GM21737 (cell line): ENCODE measurements around the gene OR9A2.

Experiments
- ATAC-seq: cut with Tn5 transposase; IDR thresholded peaks from one replicate; pipeline ENCODE4 v1.9.1; 2021; ENCODE audit warnings: mild to moderate bottlenecking, moderate library complexity; ENCODE audit not compliant: unreplicated experiment

OR9A2 gene

GRCh38 chr7:143023047-143023446 is 3.9 kb downstream of the OR9A2 start:
- no peak for ATAC-seq

GRCh38 chr7:143018931-143019330 is 8.0 kb downstream of the OR9A2 start:
- ATAC-seq: no peak

GRCh38 chr7:143016996-143017395 is 9.9 kb downstream of the OR9A2 start:
- no peak for ATAC-seq

GRCh38 chr7:143015926-143016490 is 10.9 kb downstream of the OR9A2 start:
- ATAC-seq: no peak

- ATAC-seq: peak; percentile 90
Observed at GRCh38 chr7:143015084-143015483, 11.8 kb downstream of the OR9A2 start.

GRCh38 chr7:143013893-143014292 is 13.0 kb downstream of the OR9A2 start:
- no peak for ATAC-seq

GRCh38 chr7:143013473-143013872 is 13.5 kb downstream of the OR9A2 start:
- no peak for ATAC-seq

GRCh38 chr7:143012409-143012808 is 14.5 kb downstream of the OR9A2 start:
- no peak for ATAC-seq

- ATAC-seq: no peak
Observed at GRCh38 chr7:143012001-143012400, 14.9 kb downstream of the OR9A2 start.

- peak; percentile 78 for ATAC-seq
Observed at GRCh38 chr7:143008007-143008901, 18.7 kb downstream of the OR9A2 start.

GRCh38 chr7:143005632-143006260 is 21.2 kb downstream of the OR9A2 start:
- ATAC-seq: no peak

- peak; percentile 57 for ATAC-seq
Observed at GRCh38 chr7:143003393-143004051, 23.4 kb downstream of the OR9A2 start.

GRCh38 chr7:143002898-143003297 is 24.0 kb downstream of the OR9A2 start:
- ATAC-seq: no peak

- ATAC-seq: no peak
Observed at GRCh38 chr7:143002106-143002505, 24.8 kb downstream of the OR9A2 start.

- ATAC-seq: no peak
Observed at GRCh38 chr7:143000648-143001047, 26.3 kb downstream of the OR9A2 start.

- ATAC-seq: no peak
Observed at GRCh38 chr7:142999793-143000192, 27.1 kb downstream of the OR9A2 start.

- ATAC-seq: no peak
Observed at GRCh38 chr7:142998966-142999365, 28.0 kb downstream of the OR9A2 start.

GRCh38 chr7:142997456-142997989 is 29.4 kb downstream of the OR9A2 start:
- no peak for ATAC-seq

GRCh38 chr7:142992427-142992826 is 34.5 kb downstream of the OR9A2 start:
- no peak for ATAC-seq

- ATAC-seq: no peak
Observed at GRCh38 chr7:142984297-142984696, 42.6 kb downstream of the OR9A2 start.

- ATAC-seq: no peak
Observed at GRCh38 chr7:142983825-142984224, 43.1 kb downstream of the OR9A2 start.
